Measurements from ENCODE around the gene CCM2.

The CCM2 gene

DNA sequence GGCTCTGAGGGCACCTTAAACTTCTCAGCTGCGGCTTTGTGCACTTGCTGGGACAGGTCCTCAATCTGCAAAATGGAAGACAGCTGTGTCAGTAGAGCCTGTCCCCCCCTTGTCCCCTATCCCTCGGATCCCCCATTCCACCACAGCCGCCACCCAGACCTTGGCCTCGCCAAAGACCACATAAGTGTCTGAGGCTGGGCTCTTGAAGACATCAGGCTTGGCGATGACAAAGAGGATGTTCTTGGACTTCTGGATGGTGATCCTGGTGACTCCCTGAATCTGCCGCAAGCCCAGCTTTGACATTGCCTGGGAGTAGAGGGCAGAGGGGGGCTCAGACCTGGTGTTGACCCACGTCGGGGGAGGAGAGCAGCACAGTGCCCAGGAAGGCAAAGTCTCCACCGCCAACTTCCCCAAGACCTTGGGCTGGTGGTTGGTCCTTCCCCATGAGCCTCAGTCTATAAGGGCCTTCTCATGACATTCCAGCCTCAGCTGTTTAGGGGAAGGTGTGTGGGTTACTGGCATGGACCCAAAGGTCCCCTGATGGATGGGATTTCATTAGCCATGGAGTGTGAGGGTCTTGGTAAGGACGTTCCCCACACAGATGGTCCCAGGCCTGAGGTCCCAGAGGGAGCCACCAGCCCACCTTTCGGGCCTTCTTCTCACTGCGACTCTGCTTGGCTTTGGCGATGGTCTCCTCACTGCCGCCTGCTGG lies 81.1 kb downstream of the CCM2 start:
- TF ChIP-seq, protein P1, sequence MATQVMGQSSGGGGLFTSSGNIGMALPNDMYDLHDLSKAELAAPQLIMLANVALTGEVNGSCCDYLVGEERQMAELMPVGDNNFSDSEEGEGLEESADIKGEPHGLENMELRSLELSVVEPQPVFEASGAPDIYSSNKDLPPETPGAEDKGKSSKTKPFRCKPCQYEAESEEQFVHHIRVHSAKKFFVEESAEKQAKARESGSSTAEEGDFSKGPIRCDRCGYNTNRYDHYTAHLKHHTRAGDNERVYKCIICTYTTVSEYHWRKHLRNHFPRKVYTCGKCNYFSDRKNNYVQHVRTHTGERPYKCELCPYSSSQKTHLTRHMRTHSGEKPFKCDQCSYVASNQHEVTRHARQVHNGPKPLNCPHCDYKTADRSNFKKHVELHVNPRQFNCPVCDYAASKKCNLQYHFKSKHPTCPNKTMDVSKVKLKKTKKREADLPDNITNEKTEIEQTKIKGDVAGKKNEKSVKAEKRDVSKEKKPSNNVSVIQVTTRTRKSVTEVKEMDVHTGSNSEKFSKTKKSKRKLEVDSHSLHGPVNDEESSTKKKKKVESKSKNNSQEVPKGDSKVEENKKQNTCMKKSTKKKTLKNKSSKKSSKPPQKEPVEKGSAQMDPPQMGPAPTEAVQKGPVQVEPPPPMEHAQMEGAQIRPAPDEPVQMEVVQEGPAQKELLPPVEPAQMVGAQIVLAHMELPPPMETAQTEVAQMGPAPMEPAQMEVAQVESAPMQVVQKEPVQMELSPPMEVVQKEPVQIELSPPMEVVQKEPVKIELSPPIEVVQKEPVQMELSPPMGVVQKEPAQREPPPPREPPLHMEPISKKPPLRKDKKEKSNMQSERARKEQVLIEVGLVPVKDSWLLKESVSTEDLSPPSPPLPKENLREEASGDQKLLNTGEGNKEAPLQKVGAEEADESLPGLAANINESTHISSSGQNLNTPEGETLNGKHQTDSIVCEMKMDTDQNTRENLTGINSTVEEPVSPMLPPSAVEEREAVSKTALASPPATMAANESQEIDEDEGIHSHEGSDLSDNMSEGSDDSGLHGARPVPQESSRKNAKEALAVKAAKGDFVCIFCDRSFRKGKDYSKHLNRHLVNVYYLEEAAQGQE (IDR thresholded peaks at IDR 0.05; ENCODE audit: insufficient read depth in 1 of 2, low read depth in 2 of 2, low read length in 2 of 2): no peak
- TF ChIP-seq SIN3A (IDR thresholded peaks at IDR 0.05; ENCODE audit: borderline replicate concordance, insufficient read depth, low read length) (no peak), POLR2AphosphoS5 (IDR thresholded peaks at IDR 0.05; ENCODE audit: low read depth, low read length) (no peak), FOXP2 (optimal IDR thresholded peaks at IDR 0.05; ENCODE audit: borderline replicate concordance, extremely low read depth, extremely low read length, insufficient read depth) (no peak), TAF1 (IDR thresholded peaks at IDR 0.05; ENCODE audit: borderline replicate concordance, insufficient read depth, low read length) (no peak)

DNA sequence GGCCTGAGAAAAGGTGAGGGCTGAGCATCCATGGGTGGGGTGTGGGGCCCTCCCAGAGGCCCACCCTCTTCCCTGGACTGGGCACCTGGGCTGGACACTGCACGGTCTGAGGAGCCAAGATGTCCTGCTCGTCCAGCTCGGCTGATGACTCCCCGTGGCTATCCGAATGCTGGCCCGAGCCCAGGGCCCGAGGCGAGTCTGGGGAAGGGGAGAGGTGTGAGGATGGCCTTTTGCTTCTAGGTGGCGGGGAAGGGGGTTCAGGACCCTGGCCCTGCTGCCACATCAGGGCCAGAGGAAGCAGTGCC lies 81.6 kb downstream of the CCM2 start:
- TF ChIP-seq SIN3A (IDR thresholded peaks at IDR 0.05; ENCODE audit: borderline replicate concordance, insufficient read depth, low read length) (no peak), POLR2AphosphoS5 (IDR thresholded peaks at IDR 0.05; ENCODE audit: low read depth, low read length) (no peak), TAF1 (IDR thresholded peaks at IDR 0.05; ENCODE audit: borderline replicate concordance, insufficient read depth, low read length) (no peak), FOXP2 (optimal IDR thresholded peaks at IDR 0.05; ENCODE audit: borderline replicate concordance, extremely low read depth, extremely low read length, insufficient read depth) (no peak)
- TF ChIP-seq, protein P1 (IDR thresholded peaks at IDR 0.05; ENCODE audit: insufficient read depth in 1 of 2, low read depth in 2 of 2, low read length in 2 of 2): no peak

DNA sequence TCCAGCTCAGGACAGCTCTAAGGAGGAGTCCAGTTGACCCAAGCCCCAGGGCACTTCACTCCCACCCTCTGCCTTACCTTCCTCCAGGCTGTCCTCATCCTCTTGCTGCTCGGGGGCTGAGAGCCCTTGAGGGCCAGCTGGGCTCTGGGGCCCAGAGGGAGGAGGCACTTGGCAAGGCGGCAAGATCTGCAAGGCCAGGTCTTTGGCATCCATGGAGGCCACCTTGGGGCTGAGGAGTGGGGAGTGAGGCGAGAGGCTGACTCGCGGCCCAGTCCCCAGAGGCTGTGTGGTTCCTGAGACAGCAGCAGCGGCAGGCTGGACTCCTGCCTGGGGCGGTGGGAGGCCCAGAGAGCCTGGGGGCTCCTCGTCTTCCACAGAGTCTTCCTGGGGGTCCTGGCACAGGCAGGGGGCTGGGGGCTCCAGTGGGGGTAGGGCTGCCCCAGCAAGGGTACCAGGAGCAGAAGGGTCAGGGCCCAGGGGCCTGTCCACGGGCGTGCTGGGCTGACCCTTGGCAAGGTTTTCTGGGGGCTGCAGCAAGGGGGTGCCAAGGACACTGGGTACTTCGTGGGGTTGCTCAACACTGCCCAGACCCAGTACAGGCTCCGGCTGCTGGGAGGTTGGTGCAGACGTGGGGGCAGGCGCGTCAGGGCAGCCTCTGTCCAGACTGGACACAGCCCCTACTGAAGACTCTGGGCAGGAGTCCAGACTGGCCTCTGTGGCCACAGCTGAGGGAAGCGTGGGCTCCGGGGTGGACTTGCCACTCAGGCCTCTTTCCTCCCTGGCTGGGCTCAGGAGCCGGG lies 82.2 kb downstream of the CCM2 start:
- no peak for TF ChIP-seq SIN3A (IDR thresholded peaks at IDR 0.05; ENCODE audit: borderline replicate concordance, insufficient read depth, low read length)

DNA sequence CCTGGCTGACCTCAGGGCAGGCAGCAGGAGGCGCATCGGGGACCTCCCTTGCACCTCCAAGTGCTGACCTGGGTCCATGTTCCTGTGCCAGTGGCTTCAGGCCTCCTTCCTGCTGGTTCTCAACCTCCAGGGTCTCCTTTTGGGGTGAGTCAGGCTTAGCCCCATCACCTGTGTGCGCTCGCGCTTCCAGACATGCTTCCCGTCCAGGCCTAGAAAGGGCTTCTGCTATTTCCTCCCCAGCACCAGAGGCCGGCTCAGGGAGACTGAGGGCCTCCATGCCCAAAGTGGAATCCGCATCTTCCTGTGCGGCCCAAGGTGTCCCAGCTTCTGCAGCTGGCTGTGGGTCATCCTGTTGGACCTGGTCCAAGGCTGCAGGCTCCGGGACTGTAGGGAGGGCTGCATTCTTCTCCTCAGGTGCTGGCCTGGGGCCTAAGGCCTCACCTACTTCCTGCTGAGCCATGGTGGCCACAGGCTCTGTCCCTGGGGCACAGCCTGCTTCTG lies 82.9 kb downstream of the CCM2 start:
- TF ChIP-seq, protein P1 (IDR thresholded peaks at IDR 0.05; ENCODE audit: insufficient read depth in 1 of 2, low read depth in 2 of 2, low read length in 2 of 2): no peak
- TF ChIP-seq FOXP2 (optimal IDR thresholded peaks at IDR 0.05; ENCODE audit: borderline replicate concordance, extremely low read depth, extremely low read length, insufficient read depth): no peak
- no peak for TF ChIP-seq SIN3A (IDR thresholded peaks at IDR 0.05; ENCODE audit: borderline replicate concordance, insufficient read depth, low read length)
- TF ChIP-seq TAF1 (IDR thresholded peaks at IDR 0.05; ENCODE audit: borderline replicate concordance, insufficient read depth, low read length): no peak
- no peak for TF ChIP-seq POLR2AphosphoS5 (IDR thresholded peaks at IDR 0.05; ENCODE audit: low read depth, low read length)

DNA sequence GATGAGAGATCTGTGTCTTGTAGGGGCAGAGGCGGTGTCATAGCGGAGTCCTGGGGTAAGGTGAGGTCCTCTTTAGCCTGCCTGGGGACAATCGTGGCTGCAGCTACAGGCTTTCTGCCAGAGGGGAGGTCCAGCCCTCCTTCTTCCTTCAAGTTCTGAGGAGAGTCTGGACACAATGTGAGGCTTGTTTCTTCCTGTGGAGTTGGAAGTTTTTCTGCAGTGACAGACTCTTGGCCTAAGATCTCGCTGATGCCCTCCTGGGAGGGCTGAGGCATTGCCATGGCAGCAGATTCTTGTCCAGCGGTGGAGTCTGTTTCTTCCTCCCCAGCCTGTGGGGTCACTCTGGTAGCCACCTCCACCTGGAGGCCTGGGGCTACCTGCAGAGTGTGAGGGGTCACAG lies 84.3 kb downstream of the CCM2 start:
- TF ChIP-seq, protein P1 (IDR thresholded peaks at IDR 0.05; ENCODE audit: insufficient read depth in 1 of 2, low read depth in 2 of 2, low read length in 2 of 2): no peak
- TF ChIP-seq SIN3A (IDR thresholded peaks at IDR 0.05; ENCODE audit: borderline replicate concordance, insufficient read depth, low read length) (no peak), POLR2AphosphoS5 (IDR thresholded peaks at IDR 0.05; ENCODE audit: low read depth, low read length) (no peak), TAF1 (IDR thresholded peaks at IDR 0.05; ENCODE audit: borderline replicate concordance, insufficient read depth, low read length) (no peak)

All from PFSK-1 (cell line).